ENCODE results near the gene OPRM1.
"Not testable (repeated sequence)": the region's sequence is repeated elsewhere in the genome, so short reads cannot be mapped to it uniquely, and the experiment has no call there.

OPRM1 gene

GRCh38 chr6:154154389-154154967 lies 115.4 kb downstream of the OPRM1 start:
- DNase-seq, result peak; percentile 78

- DNase-seq, result peak; percentile 79
Measured at GRCh38 chr6:154156135-154156896, 117.3 kb downstream of the OPRM1 start.

DNA sequence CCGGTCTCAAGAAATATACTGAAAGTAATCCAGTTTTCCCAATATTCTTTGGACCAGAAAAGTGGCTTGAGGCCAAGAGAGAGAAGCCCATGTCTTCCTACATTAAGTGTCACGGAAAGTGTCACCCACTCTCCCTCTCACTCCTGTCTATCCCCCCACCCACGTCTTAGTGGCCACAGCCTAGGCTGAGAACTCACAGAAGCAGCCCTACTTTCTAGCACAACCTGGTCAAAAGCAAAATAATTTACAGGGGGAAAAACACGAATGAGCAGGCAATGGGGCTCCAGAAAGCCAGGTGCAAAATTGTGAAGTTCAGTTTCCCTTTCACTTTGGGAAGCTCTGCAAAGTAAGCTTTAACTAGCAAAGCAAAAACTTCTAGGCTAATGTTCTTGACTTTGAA lies 118.0 kb downstream of the OPRM1 start:
- peak; percentile 27 for DNase-seq

DNA sequence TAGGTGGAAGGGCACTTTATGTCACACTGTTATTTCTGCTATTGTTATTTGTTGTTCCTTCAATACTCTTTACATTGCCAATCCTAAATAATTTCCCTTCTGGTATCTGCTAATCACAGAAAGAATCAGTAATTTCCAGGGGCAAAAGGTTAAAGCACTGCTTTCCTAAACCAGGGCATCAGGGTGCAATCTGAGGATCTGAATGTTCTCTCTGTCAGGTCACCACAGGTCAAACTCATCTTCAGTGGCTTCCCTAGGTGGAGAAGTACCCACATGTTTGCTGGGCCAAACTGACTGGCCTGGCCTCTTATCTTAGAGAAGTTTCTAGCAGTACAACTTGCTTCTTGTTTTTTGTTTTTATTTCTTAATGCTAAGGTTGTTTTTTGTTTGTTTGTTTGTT lies 118.7 kb downstream of the OPRM1 start:
- no peak for DNase-seq

DNA sequence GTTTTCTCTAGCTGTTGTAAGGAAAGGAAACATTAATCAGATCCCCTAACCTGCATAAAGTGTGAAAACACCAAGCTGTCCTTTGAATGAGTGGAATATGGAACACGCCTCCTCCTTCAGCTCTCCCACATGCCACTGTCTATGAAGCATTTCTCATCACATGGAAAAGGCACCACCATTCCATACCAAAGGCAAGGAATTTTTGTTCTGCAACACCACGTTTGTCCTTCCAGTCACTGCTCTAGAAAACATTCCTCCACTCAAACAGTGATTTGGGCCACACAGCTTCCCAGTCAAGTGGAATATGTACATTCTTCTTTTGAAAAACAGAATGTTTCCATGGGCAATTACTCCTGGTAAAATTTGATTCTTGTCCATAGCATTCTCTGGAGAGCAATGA lies 120.1 kb downstream of the OPRM1 start:
- no peak for DNase-seq

DNA sequence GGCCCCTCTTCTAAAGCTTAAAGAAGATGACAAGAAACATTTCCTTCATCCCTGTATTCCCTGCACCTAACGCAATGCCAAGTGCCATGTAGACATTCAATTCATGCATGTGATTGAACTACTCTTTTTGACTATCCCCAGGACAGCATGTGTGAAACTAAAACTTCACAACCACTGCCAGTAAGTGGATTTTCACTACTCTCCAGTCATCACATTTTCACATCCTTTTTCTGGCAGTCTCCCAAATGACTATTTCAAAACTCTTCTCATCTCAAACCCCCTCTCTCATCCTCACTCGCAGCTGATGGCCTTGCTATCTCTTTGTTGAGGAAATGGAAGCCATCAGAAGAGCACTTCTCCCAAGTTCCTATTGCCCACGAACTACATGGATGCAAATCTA lies 122.6 kb downstream of the OPRM1 start:
- DNase-seq, result peak; percentile 27

DNA sequence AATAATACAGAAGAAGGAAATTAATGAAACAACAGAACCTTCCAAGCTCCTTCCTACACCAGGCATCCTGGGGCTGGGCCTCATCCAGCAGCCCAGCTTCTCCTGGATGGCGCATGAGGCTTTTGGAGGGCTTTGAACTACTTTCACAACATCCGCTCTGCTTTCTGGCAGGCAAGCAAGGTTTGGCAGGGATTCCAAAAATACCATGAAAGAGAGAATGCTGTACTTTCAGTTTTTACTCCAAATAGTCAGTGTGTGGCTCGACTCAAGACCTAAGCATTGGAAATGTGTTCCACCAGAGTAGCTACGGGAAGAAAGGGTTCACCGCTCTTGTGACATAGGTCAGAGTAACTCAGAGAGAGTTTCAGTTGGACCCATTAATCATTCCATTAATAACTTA lies 125.4 kb downstream of the OPRM1 start:
- DNase-seq, result no peak

DNA sequence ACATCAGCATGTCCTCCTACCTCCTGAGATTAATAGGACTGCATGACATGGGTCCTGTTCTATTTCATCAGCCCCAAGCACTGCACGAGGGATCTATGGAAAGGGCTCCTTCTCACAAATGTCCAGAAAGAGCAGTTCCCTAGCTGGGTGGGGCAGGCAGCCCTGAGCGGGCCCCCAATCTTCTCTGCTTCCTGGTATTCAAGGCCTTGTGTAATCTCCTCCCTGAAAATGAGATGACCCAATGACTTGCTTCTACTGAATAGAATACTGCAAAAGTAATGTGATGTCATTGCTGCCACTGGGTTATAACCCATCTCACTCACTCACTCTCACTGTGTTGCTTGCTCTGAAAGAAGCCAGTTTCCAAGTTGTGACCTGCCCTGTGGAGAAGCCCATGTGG lies 126.4 kb downstream of the OPRM1 start:
- no peak for DNase-seq

- no peak for DNase-seq
Measured at GRCh38 chr6:154166140-154166539, 127.1 kb downstream of the OPRM1 start.

DNA sequence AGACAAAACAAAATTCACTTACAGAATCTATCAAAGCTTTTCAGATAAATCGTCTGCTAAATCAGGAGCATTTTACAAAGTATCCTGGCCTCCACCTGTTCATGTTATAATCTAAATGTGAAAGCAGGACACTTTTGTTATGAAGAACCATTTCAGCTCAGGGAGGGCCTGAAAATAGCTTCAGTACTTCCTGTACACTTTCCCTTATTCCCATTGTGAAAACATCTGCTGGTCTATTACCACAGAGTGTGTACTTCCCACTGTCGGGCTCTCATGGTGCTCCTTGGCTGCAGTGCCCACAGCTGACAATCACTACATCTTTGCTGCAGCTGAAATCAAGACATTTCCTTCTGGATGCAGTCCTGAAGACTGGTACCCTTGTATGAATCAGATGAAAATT lies 128.1 kb downstream of the OPRM1 start:
- DNase-seq, result no peak

GRCh38 chr6:154169193-154169847 lies 130.3 kb downstream of the OPRM1 start:
- peak; percentile 59 for DNase-seq

DNA sequence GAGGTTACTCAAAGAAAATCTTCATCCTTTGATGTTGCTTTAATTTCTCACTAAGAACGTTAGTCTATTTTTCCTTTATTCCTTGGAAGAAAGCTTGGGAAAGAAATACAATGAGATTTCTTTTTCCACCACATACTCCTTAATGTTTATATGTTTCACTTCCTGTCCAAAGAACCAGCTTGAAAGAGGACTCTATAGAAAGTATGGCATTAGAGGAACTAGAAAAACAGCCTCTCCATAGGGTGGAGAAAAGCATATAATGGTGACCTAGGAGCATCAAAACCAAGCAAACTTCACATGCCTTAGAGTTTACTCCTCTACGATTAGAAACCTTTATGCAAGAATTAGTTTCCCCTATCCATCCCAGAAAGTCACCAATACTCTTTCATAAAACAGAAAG lies 131.1 kb downstream of the OPRM1 start:
- DNase-seq, result no peak

DNA sequence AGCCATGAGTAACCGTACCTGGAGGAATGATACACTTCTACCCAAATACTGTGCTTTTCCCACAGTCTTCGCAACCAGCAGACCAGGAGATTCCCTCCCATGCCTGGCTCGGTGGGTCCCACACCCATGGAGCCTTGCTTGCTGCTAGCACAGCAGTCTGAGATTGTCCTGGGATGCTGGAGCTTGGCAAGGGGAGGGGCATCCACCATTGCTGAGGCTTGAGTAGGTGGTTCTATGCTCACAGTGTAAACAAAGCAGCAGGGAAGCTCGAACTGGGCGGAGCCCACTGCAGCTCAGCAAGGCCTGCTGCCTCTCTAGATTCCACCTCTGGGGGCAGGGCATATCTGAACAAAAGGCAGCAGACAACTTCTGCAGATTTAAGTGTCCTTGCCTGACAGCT lies 133.4 kb downstream of the OPRM1 start:
- peak; percentile 47 for DNase-seq

DNA sequence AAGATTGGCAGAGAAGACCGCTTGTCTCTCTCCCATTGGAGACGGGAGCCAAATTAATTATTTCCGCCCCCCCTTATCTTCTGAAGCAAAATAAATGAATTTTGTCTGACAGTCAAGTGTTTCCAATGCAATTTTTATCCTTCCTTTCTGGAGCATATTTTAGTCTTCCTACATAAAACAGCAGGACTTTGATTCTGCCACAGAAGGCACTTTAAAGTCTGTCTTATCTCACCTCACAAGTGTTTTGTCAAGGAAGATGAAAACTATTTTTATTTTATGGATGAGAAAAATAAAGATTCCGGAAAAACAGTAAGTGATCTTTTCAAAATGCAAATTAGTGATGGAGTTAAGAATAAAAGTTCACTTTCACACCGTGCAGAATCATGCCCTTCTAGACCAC lies 140.4 kb downstream of the OPRM1 start:
- DNase-seq, result no peak

DNA sequence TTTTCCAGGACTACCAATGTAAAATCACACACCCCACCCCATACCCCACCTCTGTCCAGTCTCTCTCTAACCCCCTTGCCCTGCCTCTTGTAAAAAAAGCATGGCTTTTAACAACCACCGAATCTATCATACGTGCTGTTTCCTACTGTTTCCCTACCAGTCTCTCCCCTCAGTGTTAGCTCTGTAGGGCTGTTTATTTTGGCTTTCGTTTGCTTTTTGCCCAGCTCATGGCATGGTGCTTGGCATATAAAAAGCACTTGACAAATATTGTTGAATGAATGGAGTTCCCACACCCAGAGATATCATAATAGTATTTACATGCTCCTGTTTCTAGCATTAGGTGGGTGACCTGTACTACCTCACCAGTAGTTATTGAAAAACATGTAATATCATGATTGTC lies 148.2 kb downstream of the OPRM1 start:
- DNase-seq, result no peak

- DNase-seq, result no peak
Measured at GRCh38 chr6:154187714-154188113, 148.7 kb downstream of the OPRM1 start.

DNA sequence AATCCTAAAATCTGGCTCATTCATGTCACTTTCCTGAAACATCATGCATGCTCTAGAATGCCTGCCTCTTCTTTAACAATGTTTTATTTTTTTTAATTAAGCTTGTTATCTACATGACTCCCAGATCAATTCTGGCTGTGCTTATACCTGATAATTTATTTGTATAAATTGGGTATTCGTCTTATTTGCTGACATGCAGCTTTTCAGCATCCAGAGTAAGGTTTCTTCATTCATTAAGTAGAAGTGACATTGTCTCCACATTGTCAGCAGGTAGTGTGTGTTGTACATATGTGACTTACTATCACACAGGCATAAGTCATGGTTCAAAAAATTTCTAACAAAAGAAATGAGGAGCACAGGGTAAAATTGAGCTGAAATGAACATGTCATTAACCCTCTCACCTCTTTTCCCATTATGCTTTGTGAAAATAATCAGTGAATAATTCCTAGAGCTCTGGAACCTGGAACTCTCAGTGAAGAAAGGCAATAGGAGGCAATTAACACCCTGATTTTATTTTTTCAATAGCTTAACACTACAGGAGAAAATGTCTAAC lies 157.4 kb downstream of the OPRM1 start:
- no peak for DNase-seq

GRCh38 chr6:154197196-154197860 lies 158.3 kb downstream of the OPRM1 start:
- no peak for DNase-seq

DNA sequence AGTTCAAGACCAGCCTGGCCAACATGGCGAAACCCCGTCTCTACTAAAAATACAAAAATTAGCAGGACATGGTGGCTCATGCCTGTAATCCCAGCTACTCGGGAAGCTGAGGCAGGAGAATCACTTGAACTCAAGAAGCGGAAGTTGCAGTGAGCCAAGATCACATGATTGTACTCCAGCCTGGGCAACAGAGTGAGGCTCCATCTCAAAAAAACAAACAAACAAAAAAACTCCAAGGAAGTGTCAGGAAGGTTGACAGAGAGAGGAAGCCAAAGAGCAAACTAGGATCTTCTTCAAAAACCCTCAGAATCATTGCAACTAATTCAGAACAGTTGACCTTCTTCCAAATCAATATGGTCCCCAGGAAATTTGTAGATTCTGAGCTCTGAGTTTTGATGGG lies 162.6 kb downstream of the OPRM1 start:
- not testable (repeated sequence) for DNase-seq

- no peak for DNase-seq
Measured at GRCh38 chr6:154202339-154202738, 163.3 kb downstream of the OPRM1 start.

- no peak for DNase-seq
Measured at GRCh38 chr6:154202958-154203357, 163.9 kb downstream of the OPRM1 start.

- no peak for DNase-seq
Measured at GRCh38 chr6:154206141-154206540, 167.1 kb downstream of the OPRM1 start.

DNA sequence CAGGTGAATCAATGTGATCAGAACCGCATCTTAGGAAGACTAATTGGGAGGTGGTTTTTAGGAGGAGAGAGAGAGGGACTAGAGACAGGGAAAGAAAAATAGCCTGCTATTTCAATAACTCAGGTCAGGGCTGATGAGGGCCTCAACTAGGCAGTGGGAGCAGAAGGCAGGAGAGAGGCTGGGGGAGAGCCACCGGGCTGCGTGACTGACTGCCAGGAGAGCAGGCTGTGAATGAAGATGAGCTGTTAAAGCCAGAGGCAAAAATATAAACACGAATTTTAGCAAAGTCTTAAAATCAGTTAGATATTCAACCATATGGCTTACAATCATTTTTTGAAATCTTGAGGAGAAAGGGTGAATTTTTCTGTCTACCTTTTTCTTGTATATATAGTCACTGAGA lies 168.0 kb downstream of the OPRM1 start:
- no peak for DNase-seq

DNA sequence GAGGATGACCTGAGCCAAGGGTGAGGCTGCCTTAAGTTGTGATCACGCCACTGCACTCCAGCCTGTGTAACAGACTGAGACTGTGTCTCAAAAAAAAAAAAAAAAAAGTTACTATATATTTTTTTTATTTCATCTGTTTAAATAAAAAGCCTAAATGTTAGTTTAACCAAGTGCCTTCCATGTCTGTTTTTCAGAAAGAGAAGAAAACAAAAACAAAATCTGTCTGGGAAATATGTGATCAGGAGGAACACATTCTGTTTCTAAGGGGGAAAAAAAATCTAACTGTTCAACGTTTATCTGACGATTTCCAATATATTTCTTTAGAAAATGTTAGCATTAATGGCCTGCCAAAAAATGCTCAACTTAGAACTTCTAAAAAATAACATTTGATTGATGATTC lies 170.5 kb downstream of the OPRM1 start:
- DNase-seq, result no peak
